IMR-90 (cell line): ENCODE measurements around the gene PPFIBP2. TPM values are rescaled to one million over a fixed set of nuclear protein-coding genes. Genes with fewer than 3 reads are reported as not detected.

Experiments
- ATAC-seq: fragments of 200-7000 bp; cut with Tn5 transposase; 2 replicates; pipeline ENCODE4 v1.9.1; 2020; ENCODE audit warnings: low read depth, mild to moderate bottlenecking, moderate library complexity
- BruUV-seq: library from RNA; stranded (reverse); fragments of 400-500 nt; replicated peaks from 2 replicates; lab custom pipeline; 2021; lab: Mats Ljungman, UMichigan
- CTCF ChIA-PET: fragments of 300-600 bp; formaldehyde crosslinking; extraction: SDS; loops from one replicate; lab custom pipeline; 2021; ENCODE audit warnings: antibody characterized with exemption; lab: Yijun Ruan, JAX
- POLR2A ChIA-PET: fragments of 300-600 bp; sonication (Branson Sonifier 250); formaldehyde crosslinking; loops from one replicate; lab custom pipeline; 2022; ENCODE audit warnings: antibody characterized with exemption; ENCODE audit not compliant: unreplicated experiment; lab: Charles Lee
- DNase-seq: peaks from one replicate; pipeline ENCODE4 v3.0.0; 2013
- H2AFZ ChIP-seq: replicated peaks from 2 replicates; pipeline ENCODE3; 2013; ENCODE audit warnings: low read length, mild to moderate bottlenecking; ENCODE audit not compliant: poor library complexity
- H2AK5ac ChIP-seq: 2 replicates; pipeline ENCODE4 v1.6.1; 2013; ENCODE audit warnings: low read depth, low read length, inconsistent platforms
- H2AK9ac ChIP-seq: replicated peaks from 2 replicates; pipeline ENCODE3; 2013; ENCODE audit warnings: mild to moderate bottlenecking, low read depth, low read length, moderate library complexity; ENCODE audit not compliant: poor library complexity
- H2BK120ac ChIP-seq: 2 replicates; pipeline ENCODE4 v1.6.1; 2013; ENCODE audit warnings: low read depth, low read length, inconsistent platforms
- H2BK15ac ChIP-seq: 3 replicates; pipeline ENCODE4 v1.6.1; 2013; ENCODE audit warnings: low read depth, low read length, inconsistent platforms
- H2BK20ac ChIP-seq: 2 replicates; pipeline ENCODE4 v1.6.1; 2013; ENCODE audit warnings: low read depth, mild to moderate bottlenecking, inconsistent platforms, low read length, moderate library complexity
- H2BK5ac ChIP-seq: 2 replicates; pipeline ENCODE4 v1.6.1; 2013; ENCODE audit warnings: mild to moderate bottlenecking, low read depth, low read length, inconsistent platforms; ENCODE audit not compliant: poor library complexity, severe bottlenecking
- H3K14ac ChIP-seq: replicated peaks from 2 replicates; pipeline ENCODE4 v1.6.1; 2013; ENCODE audit warnings: low read depth, low read length, inconsistent platforms
- H3K18ac ChIP-seq: 2 replicates; pipeline ENCODE4 v1.6.1; 2013; ENCODE audit warnings: low read depth, low read length, control low read depth
- H3K23ac ChIP-seq: 2 replicates; pipeline ENCODE4 v1.6.1; 2013; ENCODE audit warnings: low read depth, low read length, inconsistent platforms
- H3K27ac ChIP-seq: 2 replicates; pipeline ENCODE4 v1.5.1; 2013; ENCODE audit warnings: mild to moderate bottlenecking, control low read depth, low read length; ENCODE audit not compliant: insufficient read depth
- H3K27me3 ChIP-seq: 2 replicates; pipeline ENCODE4 v1.6.1; 2013; ENCODE audit warnings: low read length; ENCODE audit not compliant: control insufficient read depth, insufficient read depth
- H3K36me3 ChIP-seq: 2 replicates; pipeline ENCODE4 v1.6.1; 2013; ENCODE audit warnings: low read length, mixed read lengths; ENCODE audit not compliant: control insufficient read depth, insufficient read depth
- H3K4ac ChIP-seq: 2 replicates; pipeline ENCODE4 v1.6.1; 2013; ENCODE audit warnings: low read depth, low read length, inconsistent platforms
- H3K4me1 ChIP-seq: 2 replicates; pipeline ENCODE4 v1.6.1; 2013; ENCODE audit warnings: low read length, mixed read lengths; ENCODE audit not compliant: control insufficient read depth, insufficient read depth
- H3K4me2 ChIP-seq: 2 replicates; pipeline ENCODE4 v1.6.1; 2013; ENCODE audit warnings: low read depth, mild to moderate bottlenecking, control low read depth, low read length, moderate library complexity
- H3K4me3 ChIP-seq: 2 replicates; pipeline ENCODE4 v1.5.1; 2013; ENCODE audit warnings: low read depth, mild to moderate bottlenecking, control low read depth, low read length, moderate library complexity; ENCODE audit not compliant: insufficient read depth
- H3K56ac ChIP-seq: 2 replicates; pipeline ENCODE4 v1.6.1; 2013; ENCODE audit warnings: low read length, inconsistent platforms; ENCODE audit not compliant: insufficient read depth; ENCODE audit errors: extremely low read depth
- H3K79me1 ChIP-seq, 2 experiments: 2 replicates each; pipeline ENCODE4 v1.6.1; 2013; ENCODE audit warnings: low read length in 2 of 2, inconsistent platforms in 1 of 2, low read depth in 1 of 2
- H3K9ac ChIP-seq: 2 replicates; pipeline ENCODE4 v1.6.1; 2013; ENCODE audit warnings: low read depth, low read length, control low read depth
- H3K9me1 ChIP-seq: 2 replicates; pipeline ENCODE4 v1.6.1; 2013; ENCODE audit warnings: low read length, inconsistent platforms; ENCODE audit not compliant: insufficient read depth
- H3K9me3 ChIP-seq: 2 replicates; pipeline ENCODE4 v1.6.1; 2013; ENCODE audit warnings: low read length; ENCODE audit not compliant: control insufficient read depth, insufficient read depth
- H4K20me1 ChIP-seq: 2 replicates; pipeline ENCODE4 v1.6.1; 2013; ENCODE audit warnings: low read length, inconsistent platforms; ENCODE audit not compliant: insufficient read depth
- H4K5ac ChIP-seq: 2 replicates; pipeline ENCODE4 v1.6.1; 2013; ENCODE audit warnings: mild to moderate bottlenecking, low read depth, low read length, control low read depth
- H4K8ac ChIP-seq, 2 experiments: 2 replicates each; pipeline ENCODE4 v1.6.1; 2013; ENCODE audit warnings: low read depth in 2 of 2, low read length in 2 of 2, control low read depth in 1 of 2, inconsistent platforms in 1 of 2
- H4K91ac ChIP-seq: 2 replicates; pipeline ENCODE4 v1.6.1; 2013; ENCODE audit warnings: low read depth, low read length, inconsistent platforms; ENCODE audit not compliant: insufficient read depth
- CEBPB ChIP-seq: IDR thresholded peaks from 2 replicates; pipeline ENCODE4 v1.6.1; 2012; ENCODE audit warnings: low read depth, low read length, improper control_type of control experiment
- CHD1 ChIP-seq: IDR thresholded peaks from 2 replicates; pipeline ENCODE4 v1.6.1; 2012; ENCODE audit warnings: low read depth, low read length, improper control_type of control experiment
- FOS ChIP-seq: fragments of 150-350 bp; IDR thresholded peaks from 2 replicates; pipeline ENCODE4 v1.6.1; 2016; ENCODE audit warnings: low read depth, low read length
- MAFK ChIP-seq: IDR thresholded peaks from 2 replicates; pipeline ENCODE4 v1.6.1; 2012; ENCODE audit warnings: low read depth, low read length, improper control_type of control experiment
- MXI1 ChIP-seq: IDR thresholded peaks from 2 replicates; pipeline ENCODE4 v1.6.1; 2012; ENCODE audit warnings: low read depth, mild to moderate bottlenecking, low read length, moderate library complexity, borderline replicate concordance
- NFE2L2 ChIP-seq: fragments of 150-350 bp; IDR thresholded peaks from 2 replicates; pipeline ENCODE4 v1.6.1; 2016; ENCODE audit warnings: low read depth, mild to moderate bottlenecking, low read length
- RAD21 ChIP-seq: IDR thresholded peaks from 2 replicates; pipeline ENCODE4 v1.6.1; 2012; ENCODE audit warnings: low read length, improper control_type of control experiment
- RCOR1 ChIP-seq: IDR thresholded peaks from 2 replicates; pipeline ENCODE4 v1.6.1; 2012; ENCODE audit warnings: mild to moderate bottlenecking, low read length, improper control_type of control experiment; ENCODE audit not compliant: insufficient replicate concordance
- SMC3 ChIP-seq: fragments of 150-350 bp; IDR thresholded peaks from 2 replicates; pipeline ENCODE4 v1.6.1; 2016; ENCODE audit warnings: low read depth, mild to moderate bottlenecking, antibody characterized with exemption, low read length, moderate library complexity
- WGBS, 2 experiments: methylation state at CpG; one replicate each; pipeline versions ENCODE4 v1.1.5 to v1.1.7; 2013; ENCODE audit warnings: missing lambda C conversion rate in 2 of 2; ENCODE audit not compliant: insufficient read length in 1 of 2; ENCODE audit errors: extremely low coverage in 2 of 2; 5-methylcytosine and 5-hydroxymethylcytosine counted together
- dilution Hi-C: fragments of 300-500 bp; cut with HindIII; formaldehyde crosslinking; loops from one replicate; pipeline ENCODE4 v1.14.3; 2018; ENCODE audit warnings: low sequenced_read_pairs; ENCODE audit not compliant: unreplicated experiment
- in situ Hi-C: fragments of 300-500 bp; cut with MboI; formaldehyde crosslinking; loops from 3 replicates; pipeline ENCODE4 v1.14.3; 2019; ENCODE audit warnings: low sequenced_read_pairs, inconsistent platforms, mixed read lengths
- intact Hi-C: fragments of 100-400 bp; cut with micrococcal nuclease; formaldehyde crosslinking; loops from 2 replicates; pipeline ENCODE4 v1.10.0; 2022
- polyA plus RNA-seq, 3 experiments: library from polyadenylated mRNA; depleted of rRNA; stranded (reverse); fragments of >200 nt; gene quantifications; 2 replicates each; pipeline ENCODE4 v1.2.3, GENCODE V29; 2012; ENCODE audit warnings: low replicate concordance in 1 of 3
- total RNA-seq: library from RNA; depleted of rRNA; stranded (reverse); fragments of >200 nt; gene quantifications from 2 replicates; pipeline ENCODE4 v1.2.3, GENCODE V29; 2012
- TF ChIP-seq, protein P1 (sequence below): fragments of 150-350 bp; IDR thresholded peaks from 2 replicates; pipeline ENCODE4 v1.6.1; 2017; ENCODE audit warnings: mild to moderate bottlenecking, antibody characterized with exemption, low read length, low read depth
- TF ChIP-seq, protein P2 (sequence below): conservative IDR thresholded peaks from 2 replicates; pipeline ENCODE4 v1.5.1; 2012; ENCODE audit warnings: mild to moderate bottlenecking, low read depth, low read length, improper control_type of control experiment

The PPFIBP2 gene
- total and polyA plus RNA-seq, 2 of the 4 experiments (the other 2 are of a cell fraction), result 6.0 to 11.8 TPM

DNA sequence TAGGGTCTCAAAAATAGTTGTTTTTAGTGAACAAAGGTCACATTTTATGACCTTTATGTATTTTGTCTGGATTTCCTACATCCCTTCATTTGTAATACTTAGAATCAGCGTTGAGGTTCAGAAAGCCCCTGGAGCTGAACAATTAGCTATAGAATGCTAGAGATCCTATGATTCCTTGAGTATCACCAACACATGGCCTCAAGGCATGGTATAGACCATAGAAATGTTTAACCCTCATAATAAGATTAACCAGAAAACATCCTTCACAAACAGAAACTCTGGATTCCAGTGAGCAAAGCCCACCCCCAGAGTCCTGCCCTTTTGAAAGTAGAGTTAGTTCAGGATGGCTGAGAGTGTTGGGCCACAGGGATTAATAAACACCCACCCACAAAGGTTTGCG is 82.2 kb downstream of the PPFIBP2 start (continued):
- no peak for TF ChIP-seq CEBPB
- TF ChIP-seq RCOR1, result no peak
- no peak for TF ChIP-seq CHD1
- TF ChIP-seq SMC3, result no peak
- TF ChIP-seq MAFK, result no peak

DNA sequence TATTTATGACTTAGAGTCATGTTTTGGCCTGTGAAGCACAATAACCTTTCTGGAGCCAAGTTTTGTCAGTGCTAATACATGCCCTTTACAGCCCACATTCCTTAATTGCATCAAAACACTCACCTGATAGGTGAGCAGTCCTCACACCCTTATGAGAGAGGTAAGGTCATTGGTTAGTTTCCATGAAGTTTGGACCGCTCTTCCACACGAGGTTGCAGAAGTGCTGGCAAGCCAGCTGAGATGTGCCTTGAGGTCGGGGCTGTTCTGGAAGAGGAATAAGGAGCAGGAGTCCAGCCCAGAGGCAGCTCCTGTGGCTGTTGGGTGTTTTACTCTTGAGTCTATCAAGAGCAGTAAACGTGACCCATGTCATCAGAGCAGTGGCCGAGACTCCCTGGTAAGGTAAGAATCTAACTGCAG is 83.2 kb downstream of the PPFIBP2 start:
- H3K4me3 ChIP-seq, result no peak overlapping the region
- TF ChIP-seq, protein P1, sequence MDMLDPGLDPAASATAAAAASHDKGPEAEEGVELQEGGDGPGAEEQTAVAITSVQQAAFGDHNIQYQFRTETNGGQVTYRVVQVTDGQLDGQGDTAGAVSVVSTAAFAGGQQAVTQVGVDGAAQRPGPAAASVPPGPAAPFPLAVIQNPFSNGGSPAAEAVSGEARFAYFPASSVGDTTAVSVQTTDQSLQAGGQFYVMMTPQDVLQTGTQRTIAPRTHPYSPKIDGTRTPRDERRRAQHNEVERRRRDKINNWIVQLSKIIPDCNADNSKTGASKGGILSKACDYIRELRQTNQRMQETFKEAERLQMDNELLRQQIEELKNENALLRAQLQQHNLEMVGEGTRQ, result no peak
- TF ChIP-seq CHD1, result no peak
- TF ChIP-seq NFE2L2, result no peak
- no peak for TF ChIP-seq RAD21
- no peak for TF ChIP-seq FOS
- no peak for TF ChIP-seq MXI1
- TF ChIP-seq, protein P2, sequence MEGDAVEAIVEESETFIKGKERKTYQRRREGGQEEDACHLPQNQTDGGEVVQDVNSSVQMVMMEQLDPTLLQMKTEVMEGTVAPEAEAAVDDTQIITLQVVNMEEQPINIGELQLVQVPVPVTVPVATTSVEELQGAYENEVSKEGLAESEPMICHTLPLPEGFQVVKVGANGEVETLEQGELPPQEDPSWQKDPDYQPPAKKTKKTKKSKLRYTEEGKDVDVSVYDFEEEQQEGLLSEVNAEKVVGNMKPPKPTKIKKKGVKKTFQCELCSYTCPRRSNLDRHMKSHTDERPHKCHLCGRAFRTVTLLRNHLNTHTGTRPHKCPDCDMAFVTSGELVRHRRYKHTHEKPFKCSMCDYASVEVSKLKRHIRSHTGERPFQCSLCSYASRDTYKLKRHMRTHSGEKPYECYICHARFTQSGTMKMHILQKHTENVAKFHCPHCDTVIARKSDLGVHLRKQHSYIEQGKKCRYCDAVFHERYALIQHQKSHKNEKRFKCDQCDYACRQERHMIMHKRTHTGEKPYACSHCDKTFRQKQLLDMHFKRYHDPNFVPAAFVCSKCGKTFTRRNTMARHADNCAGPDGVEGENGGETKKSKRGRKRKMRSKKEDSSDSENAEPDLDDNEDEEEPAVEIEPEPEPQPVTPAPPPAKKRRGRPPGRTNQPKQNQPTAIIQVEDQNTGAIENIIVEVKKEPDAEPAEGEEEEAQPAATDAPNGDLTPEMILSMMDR, result no peak
- no peak for TF ChIP-seq RCOR1
- TF ChIP-seq SMC3, result no peak
- H2BK20ac ChIP-seq, result no peak overlapping the region
- DNase-seq, result no peak
- H4K5ac ChIP-seq, result no peak overlapping the region
- dilution Hi-C loops, result no loop called here
- no peaks in the 10 kb centered on the region; the same call in 1 of the 2 replicates for H3K36me3 ChIP-seq
- peaks cover 12% of the 10 kb centered on the region for H3K4me1 ChIP-seq
- H3K18ac ChIP-seq, result no peak overlapping the region
- intact Hi-C loops, result no loop called here
- ATAC-seq, result no peak
- ChIA-PET CTCF (no interaction called here), POLR2A (no interaction called here)
- H3K23ac ChIP-seq, result no peak overlapping the region
- H2AK9ac ChIP-seq, result no peak overlapping the region
- no peak overlapping the region for H3K27ac ChIP-seq
- H2BK15ac ChIP-seq, result no peak overlapping the region
- no peak overlapping the region for H2AFZ ChIP-seq
- in situ Hi-C loops, result no loop called here
- no peaks in the 10 kb centered on the region for H3K79me1 ChIP-seq
- H3K4ac ChIP-seq, result no peak overlapping the region
- no peaks in the 10 kb centered on the region for H4K20me1 ChIP-seq
- H2BK5ac ChIP-seq, result no peak overlapping the region
- no peak overlapping the region for H4K91ac ChIP-seq
- no peak overlapping the region for H2BK120ac ChIP-seq
- no peak overlapping the region for H3K9ac ChIP-seq
- H3K9me1 ChIP-seq, result 0 out of 2 replicates have a peak, but pooled peaks cover 4% of the 10 kb centered on the region
- no peak overlapping the region for H2AK5ac ChIP-seq
- no peak overlapping the region for H3K4me2 ChIP-seq
- H3K56ac ChIP-seq, result no peak overlapping the region
- WGBS, 2 experiments, result 94% methylated on average over 2 of the region's 5 CpGs; no CpG with 5 or more reads in 1 of the 2 experiments
- no peak overlapping the region for H4K8ac ChIP-seq
- no peak overlapping the region for H3K14ac ChIP-seq
- H3K27me3 ChIP-seq, result no peaks in the 10 kb centered on the region
- H3K9me3 ChIP-seq, result no peaks in the 10 kb centered on the region
- no TSS peak for BruUV-seq
